Activated CD8-positive, alpha-beta memory T cell treated with anti-CD3 and anti-CD28 coated beads, Interleukin-2, amount 50 U/mL, for 24 hours (primary cell): ENCODE results near the gene POR.

Source experiments
- DNase-seq: peaks from one replicate; pipeline ENCODE4 v3.0.0-alpha.2; 2020; ENCODE audit errors: extremely low read depth

Gene POR

DNA sequence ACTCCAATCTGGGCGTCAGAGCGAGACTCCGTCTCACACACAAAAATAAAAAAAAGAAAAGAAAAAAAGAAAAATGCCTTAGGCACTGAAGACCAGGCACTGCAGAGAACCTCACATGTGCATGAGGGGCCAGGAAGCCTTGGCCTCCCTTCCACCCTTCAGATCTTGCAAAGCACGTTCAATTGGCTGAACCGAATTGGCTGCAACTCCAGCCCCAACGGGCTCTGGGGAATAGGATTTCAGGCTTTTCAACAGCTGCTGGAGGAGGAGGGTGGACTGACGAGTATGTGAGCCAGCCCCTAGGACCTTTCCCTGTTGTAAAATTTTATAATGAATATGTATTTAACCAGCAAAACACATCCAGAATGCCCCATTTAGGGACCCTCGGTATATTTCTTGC lies 62.8 kb downstream of the POR start:
- DNase-seq = no peak

GRCh38 chr7:75979759-75980429 lies 64.9 kb downstream of the POR start:
- no peak for DNase-seq

GRCh38 chr7:75980430-75981202 lies 65.7 kb downstream of the POR start:
- no peak for DNase-seq

GRCh38 chr7:75981203-75981452 lies 66.2 kb downstream of the POR start:
- no peak for DNase-seq

DNA sequence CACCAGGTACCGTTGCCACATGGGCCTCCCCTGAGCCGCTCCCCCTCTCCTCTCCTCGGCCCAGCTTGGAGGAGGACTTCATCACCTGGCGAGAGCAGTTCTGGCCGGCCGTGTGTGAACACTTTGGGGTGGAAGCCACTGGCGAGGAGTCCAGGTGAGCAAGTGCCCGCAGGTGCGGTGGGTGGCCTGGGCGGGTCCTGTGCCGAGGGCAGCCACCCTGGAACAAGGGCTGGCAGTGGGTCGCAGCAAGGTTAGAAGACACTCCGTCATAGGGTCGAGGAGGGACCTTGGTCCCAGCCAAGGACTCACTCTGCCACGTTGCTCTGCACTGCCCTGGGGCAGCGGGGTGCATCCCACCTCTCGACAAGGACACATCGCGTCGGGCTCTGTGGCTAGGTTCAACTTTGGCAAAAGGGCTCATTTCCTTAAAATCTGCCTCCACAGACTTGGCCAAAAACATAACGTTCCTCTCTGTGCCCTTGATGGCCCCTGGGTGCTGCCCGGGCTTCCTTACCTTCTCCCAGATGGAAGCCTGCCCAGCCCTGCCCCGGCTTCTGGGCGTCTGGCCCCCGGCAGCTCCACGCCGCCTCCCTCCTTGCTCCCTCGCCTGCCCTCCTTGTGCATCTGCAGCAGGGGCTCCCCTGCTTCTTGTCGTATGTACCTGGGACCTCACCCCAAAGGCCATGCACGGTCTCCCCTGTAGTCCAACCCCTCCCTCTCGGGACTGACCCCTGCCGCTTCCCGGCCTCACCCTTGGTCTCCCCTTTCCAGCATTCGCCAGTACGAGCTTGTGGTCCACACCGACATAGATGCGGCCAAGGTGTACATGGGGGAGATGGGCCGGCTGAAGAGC lies 66.7 kb downstream of the POR start:
- DNase-seq = no peak

DNA sequence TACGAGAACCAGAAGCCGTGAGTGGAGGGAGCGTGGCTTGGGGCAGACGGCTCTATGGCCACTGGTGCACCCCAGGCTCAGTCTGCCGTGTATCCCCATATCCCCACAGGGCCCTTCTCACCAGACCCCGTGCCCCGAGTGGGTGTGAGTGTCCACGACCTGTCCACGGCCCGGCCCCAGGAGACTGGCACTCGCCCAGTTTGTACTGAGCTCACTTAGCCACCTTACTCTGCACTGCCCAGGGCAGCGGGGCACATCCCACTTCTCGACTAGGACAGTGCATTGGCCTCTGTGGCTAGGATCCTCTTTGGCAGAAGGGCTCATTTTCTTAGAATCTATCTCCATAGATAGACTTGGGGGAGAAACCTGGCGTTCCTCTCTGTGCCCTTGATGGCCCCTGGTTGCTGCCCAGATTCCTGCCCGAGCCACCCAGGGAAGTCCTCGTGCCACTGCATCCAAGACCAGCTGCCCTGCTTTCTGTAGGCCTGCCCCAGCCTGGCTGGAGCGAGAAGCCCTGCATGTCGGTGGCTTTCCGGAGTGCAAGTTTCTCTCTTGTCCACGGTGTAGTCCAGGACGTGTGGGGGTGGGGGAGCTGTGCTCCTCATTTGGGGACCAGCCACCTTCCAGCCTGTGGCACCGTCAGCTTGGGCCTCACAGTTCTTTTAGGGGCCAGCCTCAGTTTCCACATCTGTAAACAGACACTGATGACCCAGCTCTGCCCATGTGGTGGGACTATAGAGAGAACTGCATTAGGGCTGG lies 67.5 kb downstream of the POR start:
- DNase-seq = no peak

- no peak for DNase-seq
These were observed 68.6 kb downstream of the POR start for GRCh38 chr7:75983471-75984129.

DNA sequence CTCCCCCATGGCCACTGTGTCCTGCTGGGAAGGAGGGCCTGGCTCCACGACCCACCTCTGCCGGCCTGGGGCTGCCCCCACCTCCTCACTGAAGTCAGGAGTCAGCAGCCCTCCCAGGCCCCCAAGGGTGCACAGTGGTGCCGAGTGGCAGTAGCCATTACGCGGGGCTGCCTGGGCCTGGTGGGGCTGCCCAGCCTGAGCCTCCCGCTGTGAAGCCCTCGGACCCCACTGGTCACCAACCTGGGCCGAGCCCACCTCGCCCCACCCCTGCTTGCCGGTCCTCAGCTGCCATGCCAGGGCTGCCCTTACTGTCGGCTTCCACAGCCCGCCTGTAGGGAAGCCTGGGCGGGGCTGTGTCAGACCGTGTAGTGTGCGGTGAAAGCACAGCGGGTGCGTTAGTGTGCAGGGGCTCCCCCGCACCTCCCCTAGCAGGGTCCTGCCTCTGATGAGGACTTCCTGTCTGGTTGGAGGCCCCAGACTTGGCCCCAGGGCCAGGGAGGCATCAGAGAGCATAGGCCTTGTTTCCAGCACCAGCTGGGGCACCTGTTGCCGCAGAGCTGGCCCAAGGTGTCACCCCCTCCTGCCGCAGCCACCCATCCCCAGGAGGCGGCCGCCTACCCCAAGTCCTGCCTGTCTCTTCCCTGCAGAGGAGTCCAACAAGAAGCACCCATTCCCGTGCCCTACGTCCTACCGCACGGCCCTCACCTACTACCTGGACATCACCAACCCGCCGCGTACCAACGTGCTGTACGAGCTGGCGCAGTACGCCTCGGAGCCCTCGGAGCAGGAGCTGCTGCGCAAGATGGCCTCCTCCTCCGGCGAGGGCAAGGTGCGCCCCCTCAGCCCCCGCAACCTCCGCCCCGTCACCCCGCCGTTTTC lies 69.4 kb downstream of the POR start:
- no peak for DNase-seq

DNA sequence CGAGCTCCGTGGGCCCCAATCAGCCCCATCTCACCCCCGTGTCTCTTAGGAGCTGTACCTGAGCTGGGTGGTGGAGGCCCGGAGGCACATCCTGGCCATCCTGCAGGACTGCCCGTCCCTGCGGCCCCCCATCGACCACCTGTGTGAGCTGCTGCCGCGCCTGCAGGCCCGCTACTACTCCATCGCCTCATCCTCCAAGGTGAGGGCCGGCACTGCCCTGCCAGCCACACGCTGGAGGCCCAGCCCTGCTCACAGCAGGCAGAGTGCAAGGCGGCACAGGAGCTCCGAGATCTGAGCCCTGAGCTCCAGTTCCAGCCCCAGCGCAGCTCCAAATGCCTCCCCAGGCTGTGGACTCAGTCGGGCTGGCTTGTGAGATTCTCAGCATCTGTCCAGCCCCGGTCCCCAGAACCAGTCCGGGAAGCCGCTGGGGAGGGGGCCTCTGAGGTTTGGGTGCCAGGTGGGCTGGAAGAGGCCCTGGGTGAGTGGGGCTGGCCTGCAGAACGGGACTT lies 70.1 kb downstream of the POR start:
- DNase-seq = no peak

- DNase-seq = no peak
These were observed 70.7 kb downstream of the POR start for GRCh38 chr7:75985518-75986146.

DNA sequence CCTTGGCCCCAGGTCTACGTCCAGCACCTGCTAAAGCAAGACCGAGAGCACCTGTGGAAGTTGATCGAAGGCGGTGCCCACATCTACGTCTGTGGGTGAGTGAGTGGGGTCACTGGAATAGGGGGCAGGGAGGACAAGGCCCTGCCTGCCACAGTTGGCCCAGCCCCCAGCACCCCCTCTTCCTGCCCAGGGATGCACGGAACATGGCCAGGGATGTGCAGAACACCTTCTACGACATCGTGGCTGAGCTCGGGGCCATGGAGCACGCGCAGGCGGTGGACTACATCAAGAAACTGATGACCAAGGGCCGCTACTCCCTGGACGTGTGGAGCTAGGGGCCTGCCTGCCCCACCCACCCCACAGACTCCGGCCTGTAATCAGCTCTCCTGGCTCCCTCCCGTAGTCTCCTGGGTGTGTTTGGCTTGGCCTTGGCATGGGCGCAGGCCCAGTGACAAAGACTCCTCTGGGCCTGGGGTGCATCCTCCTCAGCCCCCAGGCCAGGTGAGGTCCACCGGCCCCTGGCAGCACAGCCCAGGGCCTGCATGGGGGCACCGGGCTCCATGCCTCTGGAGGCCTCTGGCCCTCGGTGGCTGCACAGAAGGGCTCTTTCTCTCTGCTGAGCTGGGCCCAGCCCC lies 71.3 kb downstream of the POR start:
- no peak for DNase-seq

GRCh38 chr7:75987026-75987804 lies 72.3 kb downstream of the POR start:
- DNase-seq = no peak

GRCh38 chr7:75987805-75988567 lies 73.0 kb downstream of the POR start:
- DNase-seq = no peak

DNA sequence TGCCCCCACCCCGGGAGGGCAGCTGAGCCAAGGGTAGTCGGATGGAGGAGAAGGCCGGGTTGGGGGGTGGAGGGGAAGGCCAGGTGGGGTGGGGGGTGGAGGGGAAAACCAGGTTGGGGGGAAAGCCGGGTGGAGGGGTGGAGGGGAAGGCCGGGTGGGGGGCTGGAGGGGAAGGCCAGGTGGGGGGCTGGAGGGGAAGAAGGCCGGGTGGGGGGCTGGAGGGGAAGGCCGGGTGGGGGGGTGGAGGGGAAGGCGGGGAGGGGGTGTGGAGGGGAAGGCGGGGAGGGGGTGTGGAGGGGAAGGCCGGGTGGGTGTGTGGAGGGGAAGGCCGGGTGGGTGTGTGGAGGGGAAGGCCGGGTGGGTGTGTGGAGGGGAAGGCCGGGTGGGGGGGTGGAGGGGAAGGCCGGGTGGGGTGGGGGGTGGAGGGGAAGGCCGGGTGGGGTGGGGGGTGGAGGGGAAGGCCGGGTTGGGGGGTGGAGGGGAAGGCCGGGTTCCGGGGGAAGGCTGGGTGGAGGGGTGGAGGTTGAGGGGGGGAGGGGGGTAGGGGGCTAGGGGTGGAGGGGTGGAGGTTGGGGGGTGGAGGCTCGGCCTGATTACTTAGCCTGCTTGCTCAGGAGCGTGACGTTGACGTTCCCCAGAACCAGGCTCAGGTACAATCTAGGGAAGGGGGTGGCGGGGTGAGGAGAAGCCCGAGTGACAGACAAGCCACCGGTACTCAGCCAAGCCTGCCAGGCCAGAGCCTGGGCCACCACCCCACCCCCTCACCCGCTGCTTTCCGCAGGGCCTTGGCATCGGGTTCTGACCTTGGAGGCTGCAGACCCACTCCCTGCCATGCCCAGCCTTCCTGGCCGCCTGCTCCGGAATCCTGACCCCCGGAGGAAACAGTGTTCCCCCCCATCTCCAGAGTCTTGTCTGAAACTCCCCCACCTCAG lies 73.9 kb downstream of the POR start:
- DNase-seq = no peak

- DNase-seq = no peak
These were observed 74.8 kb downstream of the POR start for GRCh38 chr7:75989500-75990388.
